ENCODE results near the gene TBC1D22B.

The TBC1D22B gene

DNA sequence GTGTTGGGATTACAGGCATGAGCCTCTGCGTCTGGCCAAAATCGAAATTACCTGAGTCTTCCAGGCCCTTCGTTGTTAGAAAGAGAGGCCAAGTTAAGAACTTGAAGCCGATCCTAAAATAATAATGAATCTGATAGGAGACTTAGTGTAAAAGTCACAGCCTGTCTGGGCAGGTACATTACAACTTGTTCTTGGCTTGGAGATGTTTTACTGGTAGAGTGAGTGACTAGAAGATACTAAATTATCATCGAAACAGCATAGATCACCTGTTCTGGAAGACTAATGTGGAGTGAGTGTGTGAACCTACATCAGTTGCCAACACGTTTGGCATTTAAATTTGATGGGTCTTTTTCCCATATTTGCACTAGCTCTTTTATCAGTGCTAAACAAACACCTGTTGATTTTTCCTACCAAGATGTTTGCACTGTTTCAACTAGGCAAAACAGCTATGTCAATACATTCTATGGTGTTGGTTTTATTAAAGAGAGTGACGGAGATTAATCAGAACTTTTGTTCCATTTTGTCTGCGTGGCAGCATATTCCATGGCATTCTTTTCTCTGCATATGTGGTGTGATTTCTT lies 5.0 kb downstream of the TBC1D22B start:
- no peak for DNase-seq (ENCODE audit: low spot score)
- Histone ChIP-seq H3K27me3 (ENCODE audit: insufficient read depth, poor library complexity, severe bottlenecking) (no peaks in the 10 kb centered on the region), H3K4me3 (ENCODE audit: severe bottlenecking) (no peak overlapping the region), H3K4me1 (ENCODE audit: insufficient read depth, poor library complexity, severe bottlenecking) (peaks cover 13% of the 10 kb centered on the region), H3K9me3 (ENCODE audit: severe bottlenecking) (no peaks in the 10 kb centered on the region), H3K36me3 (ENCODE audit: low read depth) (peaks cover 6% of the 10 kb centered on the region; the same call in 1 of the 2 replicates), H3K27ac (ENCODE audit: poor library complexity, severe bottlenecking) (no peak overlapping the region)
- TF ChIP-seq, protein P1, sequence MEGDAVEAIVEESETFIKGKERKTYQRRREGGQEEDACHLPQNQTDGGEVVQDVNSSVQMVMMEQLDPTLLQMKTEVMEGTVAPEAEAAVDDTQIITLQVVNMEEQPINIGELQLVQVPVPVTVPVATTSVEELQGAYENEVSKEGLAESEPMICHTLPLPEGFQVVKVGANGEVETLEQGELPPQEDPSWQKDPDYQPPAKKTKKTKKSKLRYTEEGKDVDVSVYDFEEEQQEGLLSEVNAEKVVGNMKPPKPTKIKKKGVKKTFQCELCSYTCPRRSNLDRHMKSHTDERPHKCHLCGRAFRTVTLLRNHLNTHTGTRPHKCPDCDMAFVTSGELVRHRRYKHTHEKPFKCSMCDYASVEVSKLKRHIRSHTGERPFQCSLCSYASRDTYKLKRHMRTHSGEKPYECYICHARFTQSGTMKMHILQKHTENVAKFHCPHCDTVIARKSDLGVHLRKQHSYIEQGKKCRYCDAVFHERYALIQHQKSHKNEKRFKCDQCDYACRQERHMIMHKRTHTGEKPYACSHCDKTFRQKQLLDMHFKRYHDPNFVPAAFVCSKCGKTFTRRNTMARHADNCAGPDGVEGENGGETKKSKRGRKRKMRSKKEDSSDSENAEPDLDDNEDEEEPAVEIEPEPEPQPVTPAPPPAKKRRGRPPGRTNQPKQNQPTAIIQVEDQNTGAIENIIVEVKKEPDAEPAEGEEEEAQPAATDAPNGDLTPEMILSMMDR (IDR thresholded peaks at IDR 0.05; ENCODE audit: poor library complexity, severe bottlenecking): no peak
- ATAC-seq (ENCODE audit: low read depth): no peak

DNA sequence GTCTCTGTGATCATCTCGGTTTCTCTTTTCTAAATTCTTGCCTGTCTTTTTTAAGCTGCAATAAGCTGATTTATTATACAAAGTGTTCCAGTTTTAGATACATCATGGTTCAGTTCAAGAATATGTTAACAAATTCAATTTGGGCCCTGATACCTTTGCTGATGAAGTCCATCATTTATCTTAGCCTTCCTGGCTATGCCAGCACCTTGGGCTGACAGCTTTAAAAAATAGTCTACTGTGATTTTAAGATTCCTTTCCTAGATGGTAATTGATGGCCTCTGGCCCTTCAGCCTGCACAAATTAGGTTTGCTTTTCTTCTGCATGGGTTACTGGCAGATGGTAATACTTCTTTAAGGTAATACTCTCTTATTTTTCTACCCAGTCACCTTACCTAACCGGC lies 7.4 kb downstream of the TBC1D22B start:
- DNase-seq (ENCODE audit: low spot score) (no peak), ATAC-seq (ENCODE audit: low read depth) (no peak)
- H3K27ac ChIP-seq (ENCODE audit: poor library complexity, severe bottlenecking): no peak overlapping the region
- TF ChIP-seq, protein P1 (IDR thresholded peaks at IDR 0.05; ENCODE audit: poor library complexity, severe bottlenecking): no peak
- no peaks in the 10 kb centered on the region for H3K9me3 ChIP-seq (ENCODE audit: severe bottlenecking)
- H3K4me1 ChIP-seq (ENCODE audit: insufficient read depth, poor library complexity, severe bottlenecking): peaks cover under 1% of the 10 kb centered on the region
- H3K4me3 ChIP-seq (ENCODE audit: severe bottlenecking): no peak overlapping the region
- peaks cover 30% of the 10 kb centered on the region for H3K36me3 ChIP-seq (ENCODE audit: low read depth)
- no peaks in the 10 kb centered on the region for H3K27me3 ChIP-seq (ENCODE audit: insufficient read depth, poor library complexity, severe bottlenecking)

DNA sequence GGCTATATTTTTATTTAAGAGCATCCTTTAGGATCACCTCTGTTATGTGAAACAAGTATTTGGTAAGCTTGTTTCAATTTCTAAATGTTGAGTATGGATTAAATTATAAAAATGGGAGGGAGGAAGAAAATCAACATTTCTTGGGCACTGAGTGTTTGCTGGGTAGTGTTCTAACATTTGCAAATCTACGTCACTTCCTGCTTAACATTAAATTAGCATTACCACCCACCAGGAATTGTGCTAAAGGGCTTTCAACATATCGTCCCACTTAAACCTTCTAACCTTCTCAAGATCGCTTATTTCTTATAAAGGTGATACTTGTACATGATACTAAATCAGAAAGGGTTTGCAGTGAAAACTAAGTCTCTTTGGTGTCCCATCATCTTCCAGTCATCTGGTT lies 8.3 kb downstream of the TBC1D22B start:
- Histone ChIP-seq H3K9me3 (ENCODE audit: severe bottlenecking) (no peaks in the 10 kb centered on the region), H3K27me3 (ENCODE audit: insufficient read depth, poor library complexity, severe bottlenecking) (no peaks in the 10 kb centered on the region), H3K4me3 (ENCODE audit: severe bottlenecking) (no peak overlapping the region), H3K27ac (ENCODE audit: poor library complexity, severe bottlenecking) (no peak overlapping the region), H3K36me3 (ENCODE audit: low read depth) (peaks cover 36% of the 10 kb centered on the region), H3K4me1 (ENCODE audit: insufficient read depth, poor library complexity, severe bottlenecking) (no peaks in the 10 kb centered on the region)
- DNase-seq (ENCODE audit: low spot score): no peak
- TF ChIP-seq, protein P1 (IDR thresholded peaks at IDR 0.05; ENCODE audit: poor library complexity, severe bottlenecking): no peak
- ATAC-seq (ENCODE audit: low read depth): no peak

- ATAC-seq (ENCODE audit: low read depth): no peak
- DNase-seq (ENCODE audit: low spot score): no peak
- TF ChIP-seq, protein P1 (IDR thresholded peaks at IDR 0.05; ENCODE audit: poor library complexity, severe bottlenecking): no peak
- Histone ChIP-seq H3K4me3 (ENCODE audit: severe bottlenecking) (no peak overlapping the region), H3K4me1 (ENCODE audit: insufficient read depth, poor library complexity, severe bottlenecking) (no peaks in the 10 kb centered on the region), H3K27ac (ENCODE audit: poor library complexity, severe bottlenecking) (no peak overlapping the region), H3K36me3 (ENCODE audit: low read depth) (peaks cover 36% of the 10 kb centered on the region), H3K9me3 (ENCODE audit: severe bottlenecking) (no peaks in the 10 kb centered on the region), H3K27me3 (ENCODE audit: insufficient read depth, poor library complexity, severe bottlenecking) (no peaks in the 10 kb centered on the region)
These were observed 11.5 kb downstream of the TBC1D22B start for GRCh38 chr6:37269105-37269504.

DNA sequence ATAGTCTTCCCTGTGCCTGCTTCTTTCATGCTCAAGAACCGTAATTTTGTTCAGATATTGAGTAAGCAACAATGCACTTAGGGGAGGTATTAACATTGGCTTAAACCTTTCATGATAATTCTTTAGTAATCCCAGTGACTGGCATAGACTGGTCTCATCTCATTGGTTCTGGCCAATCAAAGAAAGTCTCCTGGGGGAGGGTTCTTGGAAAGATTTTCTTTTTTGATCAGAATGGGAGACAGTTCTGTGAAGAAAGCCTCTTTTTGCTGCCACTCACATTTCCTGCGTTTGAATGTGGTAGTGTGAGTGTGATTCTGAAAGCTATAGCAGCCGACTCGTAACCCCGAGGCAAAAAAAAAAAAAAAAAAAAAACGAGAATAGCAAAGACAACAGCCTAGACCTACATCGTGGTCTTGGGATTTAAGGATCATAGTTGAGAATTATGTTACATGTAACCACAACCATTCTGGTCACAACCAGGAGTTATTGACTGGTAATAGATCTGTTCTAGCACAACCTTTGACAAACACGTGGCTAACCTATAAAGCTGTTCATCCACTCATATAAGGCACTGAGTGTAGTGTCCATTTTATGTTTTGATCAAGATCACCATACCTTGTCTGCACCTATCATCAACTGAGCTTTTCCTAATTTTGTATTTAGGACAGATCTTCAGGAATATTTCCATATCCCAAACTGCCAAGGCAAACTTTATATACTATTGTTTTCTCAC lies 15.4 kb downstream of the TBC1D22B start:
- no peak for ATAC-seq (ENCODE audit: low read depth)
- H3K4me1 ChIP-seq (ENCODE audit: insufficient read depth, poor library complexity, severe bottlenecking): no peaks in the 10 kb centered on the region

More for the DNA sequence above, 15.4 kb downstream of the TBC1D22B start:
- Histone ChIP-seq H3K4me3 (ENCODE audit: severe bottlenecking) (no peak overlapping the region), H3K36me3 (ENCODE audit: low read depth) (peaks cover 26% of the 10 kb centered on the region), H3K27me3 (ENCODE audit: insufficient read depth, poor library complexity, severe bottlenecking) (no peaks in the 10 kb centered on the region), H3K9me3 (ENCODE audit: severe bottlenecking) (no peaks in the 10 kb centered on the region), H3K27ac (ENCODE audit: poor library complexity, severe bottlenecking) (no peak overlapping the region)
- no peak for DNase-seq (ENCODE audit: low spot score)
- TF ChIP-seq, protein P1 (IDR thresholded peaks at IDR 0.05; ENCODE audit: poor library complexity, severe bottlenecking): no peak
